ENCODE measurements around the gene PLAAT2. TPM values are rescaled to one million over a fixed set of nuclear protein-coding genes. Genes with fewer than 3 reads are reported as not detected.

Gene PLAAT2
- total and polyA plus RNA-seq, 2 of the 13 experiments (the other 11 are each of a cell fraction or from before 2014, with no cell fraction given) = 0.22 TPM; not detected in 1

GRCh38 chr11:63586451-63587166 is 23.4 kb upstream of the PLAAT2 start (continued):
- TF ChIP-seq ZBTB43 (CRISPR knock-in tag; conservative IDR thresholded peaks at IDR 0.05) (no peak), SP1 (IDR thresholded peaks at IDR 0.05) (no peak), SP1 (CRISPR knock-in tag; IDR thresholded peaks at IDR 0.05) (no peak), FOXA1 (IDR thresholded peaks at IDR 0.05) (peak; percentile 35; the same call in 1 of the 2 replicates), FOXA1 (CRISPR knock-in tag; IDR thresholded peaks at IDR 0.05) (peak; percentile 76), USF2 (IDR thresholded peaks at IDR 0.05; ENCODE audit: low read depth, low read length) (no peak), USF2 (CRISPR knock-in tag; IDR thresholded peaks at IDR 0.05; ENCODE audit: borderline replicate concordance) (no peak), GATAD2A (CRISPR knock-in tag; IDR thresholded peaks at IDR 0.05) (peak; percentile 77), ZNF503 (CRISPR knock-in tag; IDR thresholded peaks at IDR 0.05) (no peak), SP2 (CRISPR knock-in tag; IDR thresholded peaks at IDR 0.05) (no peak), ZNF75D (CRISPR knock-in tag; IDR thresholded peaks at IDR 0.05; ENCODE audit: borderline replicate concordance) (no peak), CEBPG (CRISPR knock-in tag; IDR thresholded peaks at IDR 0.05) (peak; percentile 59), RBM39 (IDR thresholded peaks at IDR 0.05; ENCODE audit: low read depth, low read length, poor library complexity, severe bottlenecking) (no peak), RELA (CRISPR knock-in tag; IDR thresholded peaks at IDR 0.05) (no peak), ASH2L (IDR thresholded peaks at IDR 0.05; ENCODE audit: insufficient read length, low read depth, low read length) (no peak), ZNF557 (CRISPR knock-in tag; IDR thresholded peaks at IDR 0.05) (no peak), RERE (CRISPR knock-in tag; IDR thresholded peaks at IDR 0.05; ENCODE audit: low read depth) (no peak), ARID2 (CRISPR knock-in tag; IDR thresholded peaks at IDR 0.05; ENCODE audit: borderline replicate concordance) (no peak), ZBTB38 (CRISPR knock-in tag; IDR thresholded peaks at IDR 0.05) (no peak), CBFB (CRISPR knock-in tag; IDR thresholded peaks at IDR 0.05) (no peak)
